ENCODE data around the gene NOD1.
"Not testable (repeated sequence)": the region's sequence is repeated elsewhere in the genome, so short reads cannot be mapped to it uniquely, and the experiment has no call there.

NOD1 gene

GRCh38 chr7:30413864-30414263 is 64.7 kb downstream of the NOD1 start:
- no peak for DNase-seq

- no peak for DNase-seq
Observed at GRCh38 chr7:30412782-30413504, 65.6 kb downstream of the NOD1 start.

DNA sequence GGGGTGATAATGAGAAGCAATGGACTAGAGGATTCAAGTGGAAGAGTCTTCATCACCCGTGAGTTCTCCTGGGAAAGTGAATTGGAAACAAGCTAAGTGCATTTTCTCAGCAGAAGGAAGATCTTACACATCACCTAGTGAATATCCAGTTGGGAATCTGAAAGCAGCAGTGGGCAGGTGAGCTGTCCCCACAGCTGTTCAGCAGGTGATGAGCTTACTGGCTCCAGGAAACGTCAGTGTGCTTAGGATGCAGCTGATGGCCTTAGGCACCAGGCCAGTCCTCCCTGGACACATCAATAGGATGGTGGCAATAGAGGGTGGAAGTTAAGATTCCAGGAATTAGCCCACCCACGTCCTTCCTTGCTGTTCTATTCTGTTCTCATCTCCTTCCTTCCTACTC is 66.7 kb downstream of the NOD1 start:
- DNase-seq: no peak

GRCh38 chr7:30411173-30411572 is 67.4 kb downstream of the NOD1 start:
- no peak for DNase-seq

GRCh38 chr7:30406664-30407425 is 71.7 kb downstream of the NOD1 start:
- no peak for DNase-seq

DNA sequence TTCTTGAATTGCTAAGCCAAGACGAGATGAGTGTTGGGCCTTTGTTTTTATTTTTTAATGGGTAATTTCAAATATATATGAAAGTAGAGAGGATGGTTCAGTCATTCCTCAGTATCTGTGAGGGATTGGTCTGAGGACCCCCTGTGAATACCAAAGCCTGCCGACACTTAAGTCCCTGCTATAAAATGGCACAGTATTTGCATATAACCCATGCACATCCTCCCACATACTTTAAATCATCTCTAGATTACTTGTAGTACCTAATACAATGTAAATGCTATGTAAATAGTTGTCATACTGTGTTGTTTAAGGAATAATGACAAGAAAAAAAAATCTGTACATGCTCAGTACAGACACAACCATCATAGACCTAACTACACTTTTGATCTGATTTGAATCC is 73.4 kb downstream of the NOD1 start:
- DNase-seq: no peak

DNA sequence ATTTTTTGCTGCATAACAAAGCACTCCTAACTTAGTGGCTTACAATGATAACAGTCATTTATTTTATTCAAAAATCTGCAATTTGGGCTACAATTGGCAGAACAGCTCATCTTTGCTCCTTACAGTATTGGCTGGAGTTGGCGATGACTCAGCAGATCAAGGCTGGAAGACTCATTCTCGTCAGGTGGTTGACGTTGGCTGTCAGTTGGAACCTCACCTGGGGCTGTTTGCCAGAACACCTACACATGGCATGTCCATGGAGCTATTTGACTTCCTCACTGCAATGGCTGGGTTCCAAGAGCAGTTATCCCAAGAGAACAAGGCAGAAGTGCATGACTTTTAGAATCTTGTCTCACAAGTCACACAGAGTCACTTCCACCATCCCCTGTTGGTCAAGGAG is 75.1 kb downstream of the NOD1 start:
- no peak for DNase-seq

GRCh38 chr7:30396389-30396788 is 82.2 kb downstream of the NOD1 start:
- DNase-seq: no peak

DNA sequence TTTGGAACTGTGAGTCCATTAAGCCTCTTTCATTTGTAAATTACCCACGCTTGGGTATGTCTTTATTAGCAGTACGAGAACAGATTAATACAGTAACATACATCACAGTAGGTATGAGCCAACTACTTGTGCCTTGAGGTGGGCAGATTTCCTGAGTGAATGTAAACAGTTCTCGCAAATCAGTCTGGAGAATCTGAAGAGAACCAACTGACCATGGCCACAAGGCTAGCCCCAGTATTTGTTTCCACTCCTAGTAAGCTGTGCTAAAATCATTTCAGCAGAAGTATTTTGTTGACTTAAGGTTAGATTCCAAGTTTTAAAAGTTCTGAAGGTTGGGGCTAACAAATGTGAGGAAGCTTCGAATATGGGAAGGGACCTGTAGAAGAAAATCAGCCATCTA is 82.9 kb downstream of the NOD1 start:
- no peak for DNase-seq

- DNase-seq: no peak
Observed at GRCh38 chr7:30391806-30392205, 86.8 kb downstream of the NOD1 start.

DNA sequence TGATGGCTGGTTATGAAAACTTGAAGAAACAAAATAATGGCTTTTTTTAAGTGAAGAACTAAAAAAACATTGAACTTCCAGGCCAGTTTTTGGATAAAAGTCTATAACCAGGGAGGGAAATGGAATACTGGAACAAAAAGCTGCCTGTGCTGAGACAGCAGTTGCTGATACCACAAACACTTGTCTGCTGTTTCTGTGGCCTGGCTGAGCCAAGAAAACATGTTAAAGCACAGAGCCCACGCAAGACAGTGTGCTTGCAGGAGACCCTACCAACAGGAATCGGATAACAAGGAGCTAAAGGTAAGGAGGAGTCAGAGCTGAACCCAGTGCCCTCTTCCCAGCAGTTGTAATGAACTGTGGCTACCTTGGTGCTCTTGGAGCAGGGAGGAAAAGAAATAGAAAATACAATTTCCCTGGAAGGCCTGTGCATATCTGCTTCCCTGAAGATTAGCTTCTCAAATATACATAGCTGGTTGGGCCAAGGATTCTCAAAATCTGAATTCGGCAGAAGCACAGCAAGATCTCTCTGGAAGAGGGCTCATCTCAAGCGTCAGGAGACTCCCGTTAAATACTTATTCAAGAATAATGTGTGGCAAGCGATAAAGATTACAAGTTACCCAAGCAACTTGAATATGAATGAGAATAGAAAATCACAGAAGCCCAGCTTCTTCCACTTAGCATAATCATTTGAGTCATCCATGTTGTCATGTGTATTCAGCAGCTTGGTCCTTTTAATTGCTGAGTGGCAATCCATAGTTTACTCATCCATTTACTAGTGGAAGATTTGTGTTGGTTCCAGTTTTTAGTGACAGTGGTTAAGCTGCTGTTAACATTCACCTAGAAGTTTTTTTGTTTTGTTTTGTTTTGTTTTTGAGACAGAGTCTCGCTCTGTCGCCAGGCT is 87.6 kb downstream of the NOD1 start:
- DNase-seq: no peak

DNA sequence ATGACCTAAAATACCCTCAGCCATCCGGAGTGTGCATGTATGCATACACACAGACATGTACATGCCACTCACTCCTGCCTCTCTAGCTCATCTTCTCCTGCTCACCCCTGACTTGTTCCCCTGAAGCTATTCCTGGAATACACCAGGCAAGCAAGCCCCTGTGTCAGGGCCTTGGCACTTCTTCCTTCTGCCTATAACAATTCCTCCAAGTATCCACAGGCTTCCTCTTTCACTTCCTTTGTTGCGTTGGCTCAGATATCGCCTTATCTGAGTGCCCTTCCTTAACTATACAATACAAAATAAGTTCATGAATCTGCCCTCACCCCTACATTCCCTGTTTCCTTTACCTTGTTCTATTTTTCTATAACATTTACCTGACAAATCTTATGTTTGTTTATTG is 88.8 kb downstream of the NOD1 start:
- no peak for DNase-seq

DNA sequence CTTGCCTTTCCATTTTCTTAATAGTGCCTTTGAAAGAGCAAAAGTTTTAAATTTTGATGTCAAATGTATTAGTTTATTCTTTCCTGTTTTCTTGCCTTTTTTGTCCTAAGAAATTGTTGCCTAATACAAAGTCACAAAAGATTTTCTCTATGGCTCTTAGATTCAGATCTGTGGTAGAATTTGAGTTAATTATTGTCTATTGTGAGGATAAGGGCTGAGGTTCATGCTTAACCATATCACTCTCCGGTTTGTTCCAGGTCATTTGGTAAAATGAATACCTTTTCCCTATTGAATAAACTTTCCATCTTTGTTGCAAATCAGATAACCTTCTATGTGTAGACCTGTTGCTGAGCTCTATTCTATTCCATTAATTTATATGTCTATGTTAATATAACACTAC is 96.0 kb downstream of the NOD1 start:
- no peak for DNase-seq

DNA sequence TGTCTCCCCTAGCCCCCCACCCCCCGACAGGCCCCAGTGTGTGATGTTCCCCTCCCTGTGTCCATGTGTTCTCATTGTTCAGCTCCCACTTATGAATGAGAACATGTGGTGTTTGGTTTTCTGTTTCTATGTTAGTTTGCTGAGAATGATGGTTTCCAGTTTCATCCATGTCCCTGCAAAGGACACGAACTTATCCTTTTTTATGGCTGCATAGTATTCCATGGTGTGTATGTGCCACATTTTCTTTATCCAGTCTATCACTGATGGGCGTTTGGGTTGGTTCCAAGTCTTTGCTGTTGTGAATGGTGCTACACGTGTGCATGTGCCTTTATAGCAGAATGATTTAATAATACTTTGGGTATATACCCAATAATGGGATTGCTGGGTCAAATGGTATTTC is 97.8 kb downstream of the NOD1 start:
- not testable (repeated sequence) for DNase-seq

GRCh38 chr7:30380294-30380693 is 98.3 kb downstream of the NOD1 start:
- no peak for DNase-seq

GRCh38 chr7:30379741-30380140 is 98.8 kb downstream of the NOD1 start:
- DNase-seq: no peak

DNA sequence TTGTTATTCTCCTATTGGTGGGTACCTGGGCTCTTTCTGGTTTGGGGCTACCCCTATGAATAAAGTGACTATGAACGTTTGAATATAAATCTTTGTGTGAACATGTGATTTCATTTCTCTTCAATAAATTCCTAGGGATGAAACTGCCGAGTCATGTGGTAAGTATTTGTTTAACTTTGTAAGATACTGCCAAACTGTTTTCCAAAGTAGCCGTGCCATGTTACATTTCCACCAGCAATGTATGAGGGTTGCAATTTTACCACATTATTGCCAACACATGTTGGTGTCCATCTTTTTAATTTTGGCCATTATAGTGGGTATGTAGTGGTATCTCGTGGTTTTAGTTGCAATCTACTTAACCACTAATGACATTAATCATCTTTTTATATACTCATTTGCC is 99.5 kb downstream of the NOD1 start:
- DNase-seq: no peak

GRCh38 chr7:30378275-30378674 is 100.3 kb downstream of the NOD1 start:
- no peak for DNase-seq
